Naive thymus-derived CD4-positive, alpha-beta T cell (primary cell): Measurements from ENCODE around the gene CDYL. TPM values are rescaled to one million over a fixed set of nuclear protein-coding genes. Genes with fewer than 3 reads are reported as not detected.

Experiments used
- ATAC-seq: fragments of 150-1000 bp; cut with Tn5 transposase; 2 replicates; pipeline ENCODE4 v1.10.0; 2021; ENCODE audit warnings: mild to moderate bottlenecking, moderate library complexity
- CTCF ChIA-PET: fragments of 350-600 bp; sonication (Branson Sonifier 250); formaldehyde crosslinking; loops from one replicate; lab custom pipeline; 2021; ENCODE audit warnings: antibody characterized with exemption; lab: Charles Lee
- POLR2A ChIA-PET: fragments of 350-600 bp; sonication (Branson Sonifier 250); formaldehyde crosslinking; loops from one replicate; lab custom pipeline; 2021; ENCODE audit warnings: antibody characterized with exemption, inconsistent platforms; lab: Charles Lee
- DNase-seq, 9 donors: peaks; one replicate each; pipeline versions ENCODE4 v3.0.0 to v3.0.0-alpha.2; 2020 to 2022; ENCODE audit warnings: mixed read lengths in 1 of 9
- H3K27ac ChIP-seq: one replicate; pipeline ENCODE4 v1.7.0; 2013; ENCODE audit warnings: mild to moderate bottlenecking, low read depth, low read length, moderate library complexity
- H3K27me3 ChIP-seq, 2 donors: one replicate each; pipeline ENCODE4 v1.7.0; 2013; ENCODE audit warnings: low read length in 2 of 2, mild to moderate bottlenecking in 2 of 2, moderate library complexity in 2 of 2; ENCODE audit not compliant: control insufficient read depth in 2 of 2, insufficient read depth in 2 of 2
- H3K36me3 ChIP-seq, 3 experiments: 1 replicate in 2 of 3; 2 replicates in 1 of 3; pipeline ENCODE4 v1.7.0; 2013; ENCODE audit warnings: low read length in 3 of 3, mild to moderate bottlenecking in 3 of 3, moderate library complexity in 1 of 3; ENCODE audit not compliant: insufficient read depth in 3 of 3, control insufficient read depth in 2 of 3
- H3K4me1 ChIP-seq, 2 donors: one replicate each; pipeline ENCODE4 v1.7.0; 2013; ENCODE audit warnings: low read length in 2 of 2, mild to moderate bottlenecking in 2 of 2, moderate library complexity in 1 of 2; ENCODE audit not compliant: control insufficient read depth in 2 of 2, insufficient read depth in 2 of 2
- H3K4me3 ChIP-seq: 2 replicates; pipeline ENCODE4 v1.7.0; 2013; ENCODE audit warnings: mild to moderate bottlenecking, low read length
- H3K9me3 ChIP-seq, 3 experiments: 1 replicate in 2 of 3; 2 replicates in 1 of 3; pipeline ENCODE4 v1.7.0; 2013; ENCODE audit warnings: low read length in 3 of 3; ENCODE audit not compliant: control insufficient read depth in 2 of 3
- H3K27ac Mint-ChIP-seq, 9 donors: one replicate each; pipeline ENCODE4 v1.8.0; 2020 to 2022; ENCODE audit warnings: mixed read lengths in 9 of 9, mild to moderate bottlenecking in 8 of 9, moderate library complexity in 5 of 9, inconsistent platforms in 2 of 9
- H3K27me3 Mint-ChIP-seq, 5 donors: one replicate each; pipeline ENCODE4 v1.8.0; 2021 to 2022; ENCODE audit warnings: mixed read lengths in 5 of 5, mild to moderate bottlenecking in 1 of 5
- H3K36me3 Mint-ChIP-seq, 5 donors: one replicate each; pipeline ENCODE4 v1.8.0; 2020 to 2022; ENCODE audit warnings: mixed read lengths in 5 of 5, mild to moderate bottlenecking in 3 of 5, inconsistent platforms in 1 of 5
- H3K4me1 Mint-ChIP-seq, 7 donors: one replicate each; pipeline ENCODE4 v1.8.0; 2020 to 2022; ENCODE audit warnings: mixed read lengths in 7 of 7, mild to moderate bottlenecking in 3 of 7, inconsistent platforms in 1 of 7
- H3K4me3 Mint-ChIP-seq, 10 donors: one replicate each; pipeline ENCODE4 v1.8.0; 2020 to 2022; ENCODE audit warnings: mild to moderate bottlenecking in 10 of 10, mixed read lengths in 10 of 10, moderate library complexity in 6 of 10, inconsistent platforms in 2 of 10
- H3K9me3 Mint-ChIP-seq, 11 donors: one replicate each; pipeline ENCODE4 v1.8.0; 2020 to 2022; ENCODE audit warnings: mixed read lengths in 11 of 11, mild to moderate bottlenecking in 4 of 11, inconsistent platforms in 1 of 11, moderate library complexity in 1 of 11
- intact Hi-C, 2 donors: fragments of 100-400 bp; cut with micrococcal nuclease; formaldehyde crosslinking; loops; one replicate each; pipeline ENCODE4 v1.15.1; 2023
- polyA plus RNA-seq, 2 donors: library from polyadenylated mRNA; unstranded; fragments of 300-500 nt; fragmentation: Illumina TruSeq; gene quantifications; one replicate each; pipeline ENCODE4 v1.2.3, GENCODE V29; 2021
- total RNA-seq, 6 experiments: library from RNA in 5 of 6; stranded (reverse) in 5 of 6; gene quantifications; 1 replicate in 5 of 6; 2 replicates in 1 of 6; pipeline ENCODE4 v1.2.3 and lab custom pipeline; 2021 to 2026

Gene CDYL
- total and polyA plus RNA-seq, 7 experiments from 2014 or later = 3.6 to 43.3 (median 32.3) TPM

- ATAC-seq (no peak), DNase-seq (no peak)
- H3K4me1 ChIP-seq = no peaks in the 10 kb centered on the region
- no peaks in the 10 kb centered on the region for H3K9me3 ChIP-seq
- Mint-ChIP-seq H3K27ac (no peak overlapping the region), H3K9me3 (peaks cover 0 to 26% (median 15%) of the 10 kb centered on the region in 11 donors), H3K4me3 (no peak overlapping the region), H3K27me3 (peaks cover 7 to 20% (median 17%) of the 10 kb centered on the region in 5 donors), H3K36me3 (peaks cover 0 to 9% (median 0%) of the 10 kb centered on the region in 5 donors), H3K4me1 (no peaks in the 10 kb centered on the region)
- ChIA-PET CTCF (interaction anchor here (0.7 kb wide), 1 partner anchor 12 kb away, joined by 3 read pairs; no protein-coding TSS in a partner anchor), POLR2A (interaction anchor here (0.7 kb wide), 1 partner anchor 175 kb away, joined by 3 read pairs; no protein-coding TSS in a partner anchor)
- no peak overlapping the region for H3K27ac ChIP-seq
- no peak overlapping the region for H3K4me3 ChIP-seq
- intact Hi-C loops = no loop called here
- H3K27me3 ChIP-seq = no peaks in the 10 kb centered on the region
- no peaks in the 10 kb centered on the region for H3K36me3 ChIP-seq
These were observed 197.2 kb downstream of the CDYL start for GRCh38 chr6:4973415-4973814.

GRCh38 chr6:4973982-4974745 is 198.0 kb downstream of the CDYL start:
- H3K9me3 ChIP-seq = peaks cover 0 to 2% (median 0%) of the 10 kb centered on the region in 3 experiments
- ATAC-seq (no peak), DNase-seq (no peak)
- H3K27ac Mint-ChIP-seq = no peak overlapping the region
- peaks cover 7 to 20% (median 17%) of the 10 kb centered on the region in 5 donors for H3K27me3 Mint-ChIP-seq
- peaks cover 0 to 9% (median 0%) of the 10 kb centered on the region in 5 donors for H3K36me3 Mint-ChIP-seq
- ChIA-PET CTCF (no interaction called here), POLR2A (interaction anchor here (0.7 kb wide), 1 partner anchor 174 kb away, joined by 3 read pairs; no protein-coding TSS in a partner anchor)
- intact Hi-C loops = no loop called here
- H3K4me3 ChIP-seq = no peak overlapping the region
- H3K27ac ChIP-seq = no peak overlapping the region
- no peaks in the 10 kb centered on the region for H3K27me3 ChIP-seq
- H3K4me3 Mint-ChIP-seq = no peak overlapping the region
- no peaks in the 10 kb centered on the region for H3K4me1 ChIP-seq
- H3K4me1 Mint-ChIP-seq = no peaks in the 10 kb centered on the region
- no peaks in the 10 kb centered on the region for H3K36me3 ChIP-seq
- peaks cover 0 to 33% (median 15%) of the 10 kb centered on the region in 11 donors for H3K9me3 Mint-ChIP-seq

GRCh38 chr6:4974962-4975361 is 198.8 kb downstream of the CDYL start:
- no peak for ATAC-seq
- no peak overlapping the region for H3K4me3 Mint-ChIP-seq
- no peak overlapping the region for H3K27ac Mint-ChIP-seq
- Histone ChIP-seq H3K4me3 (no peak overlapping the region), H3K27me3 (no peaks in the 10 kb centered on the region), H3K9me3 (peaks cover 0 to 9% (median 0%) of the 10 kb centered on the region in 3 experiments), H3K27ac (no peak overlapping the region), H3K4me1 (no peaks in the 10 kb centered on the region), H3K36me3 (no peaks in the 10 kb centered on the region)
- DNase-seq = no peak
- peaks cover 4 to 41% (median 21%) of the 10 kb centered on the region in 11 donors for H3K9me3 Mint-ChIP-seq
- H3K4me1 Mint-ChIP-seq = no peaks in the 10 kb centered on the region
- peaks cover 7 to 20% (median 17%) of the 10 kb centered on the region in 5 donors for H3K27me3 Mint-ChIP-seq
- intact Hi-C loops = no loop called here
- ChIA-PET CTCF (no interaction called here), POLR2A (no interaction called here)
- H3K36me3 Mint-ChIP-seq = peaks cover 0 to 15% (median 4%) of the 10 kb centered on the region in 5 donors

- H3K36me3 Mint-ChIP-seq = peaks cover 0 to 15% (median 4%) of the 10 kb centered on the region in 5 donors
- Histone ChIP-seq H3K4me1 (no peaks in the 10 kb centered on the region), H3K9me3 (peaks cover 0 to 9% (median 0%) of the 10 kb centered on the region in 3 experiments), H3K27me3 (no peaks in the 10 kb centered on the region), H3K4me3 (no peak overlapping the region), H3K36me3 (no peaks in the 10 kb centered on the region), H3K27ac (no peak overlapping the region)
- CTCF ChIA-PET = no interaction called here
- H3K4me3 Mint-ChIP-seq = no peak overlapping the region
- H3K4me1 Mint-ChIP-seq = no peaks in the 10 kb centered on the region
- H3K27ac Mint-ChIP-seq = no peak overlapping the region
- peaks cover 4 to 47% (median 21%) of the 10 kb centered on the region in 11 donors for H3K9me3 Mint-ChIP-seq
- intact Hi-C loops = no loop called here
- peaks cover 7 to 20% (median 16%) of the 10 kb centered on the region in 5 donors for H3K27me3 Mint-ChIP-seq
- POLR2A ChIA-PET = no interaction called here
- ATAC-seq (no peak), DNase-seq (no peak)
These were observed 199.3 kb downstream of the CDYL start for GRCh38 chr6:4975506-4975905.

- no peak overlapping the region for H3K27ac Mint-ChIP-seq
- Histone ChIP-seq H3K4me1 (no peaks in the 10 kb centered on the region), H3K4me3 (no peak overlapping the region), H3K27me3 (no peaks in the 10 kb centered on the region), H3K36me3 (no peaks in the 10 kb centered on the region), H3K9me3 (peaks cover 0 to 9% (median 0%) of the 10 kb centered on the region in 3 experiments), H3K27ac (no peak overlapping the region)
- peaks cover 4 to 56% (median 27%) of the 10 kb centered on the region in 11 donors for H3K9me3 Mint-ChIP-seq
- no peak for ATAC-seq
- POLR2A ChIA-PET = no interaction called here
- no peak overlapping the region for H3K4me3 Mint-ChIP-seq
- DNase-seq = no peak
- CTCF ChIA-PET = no interaction called here
- H3K27me3 Mint-ChIP-seq = peaks cover 0 to 17% (median 9%) of the 10 kb centered on the region in 5 donors
- H3K4me1 Mint-ChIP-seq = no peaks in the 10 kb centered on the region
- intact Hi-C loops = no loop called here
- H3K36me3 Mint-ChIP-seq = peaks cover 0 to 15% (median 4%) of the 10 kb centered on the region in 5 donors
These were observed 201.3 kb downstream of the CDYL start for GRCh38 chr6:4977468-4977867.

- intact Hi-C loops = no loop called here
- no peak overlapping the region for H3K27ac Mint-ChIP-seq
- no peaks in the 10 kb centered on the region for H3K36me3 ChIP-seq
- no peaks in the 10 kb centered on the region for H3K4me1 Mint-ChIP-seq
- peaks cover 0 to 14% (median 7%) of the 10 kb centered on the region in 5 donors for H3K27me3 Mint-ChIP-seq
- no peak overlapping the region for H3K27ac ChIP-seq
- DNase-seq (no peak), ATAC-seq (no peak)
- no peak overlapping the region for H3K4me3 Mint-ChIP-seq
- ChIA-PET POLR2A (no interaction called here), CTCF (interaction anchor here (0.7 kb wide), 1 partner anchor 100 kb away, joined by 3 read pairs; no protein-coding TSS in a partner anchor)
- peaks cover 0 to 9% (median 0%) of the 10 kb centered on the region in 3 experiments for H3K9me3 ChIP-seq
- H3K36me3 Mint-ChIP-seq = peaks cover 0 to 16% (median 4%) of the 10 kb centered on the region in 5 donors
- peaks cover 4 to 56% (median 28%) of the 10 kb centered on the region in 11 donors for H3K9me3 Mint-ChIP-seq
- H3K4me1 ChIP-seq = no peaks in the 10 kb centered on the region
- H3K4me3 ChIP-seq = no peak overlapping the region
- H3K27me3 ChIP-seq = no peaks in the 10 kb centered on the region
These were observed 203.2 kb downstream of the CDYL start for GRCh38 chr6:4979426-4979825.
